Activated CD8-positive, alpha-beta T cell treated with anti-CD3 and anti-CD28 coated beads for 36 hours (primary cell): ENCODE results near the gene DDX52. TPM values are rescaled to one million over a fixed set of nuclear protein-coding genes. Genes with fewer than 3 reads are reported as not detected.
A peak's percentile ranks its signal among the peaks of the same experiment; 100 is the strongest.
"Not testable (repeated sequence)": the region's sequence is repeated elsewhere in the genome, so short reads cannot be mapped to it uniquely, and the experiment has no call there.

Experiments
- ATAC-seq: fragments of 200-7000 bp; cut with Tn5 transposase; one replicate; pipeline ENCODE4 v1.10.0; 2021; ENCODE audit warnings: mild to moderate bottlenecking, moderate library complexity
- CTCF ChIA-PET: fragments of 350-600 bp; sonication (Branson Sonifier 250); formaldehyde crosslinking; loops from one replicate; lab custom pipeline; 2021; ENCODE audit warnings: antibody characterized with exemption; lab: Charles Lee
- POLR2A ChIA-PET: fragments of 350-600 bp; sonication (Branson Sonifier 250); formaldehyde crosslinking; loops from one replicate; lab custom pipeline; 2021; ENCODE audit warnings: antibody characterized with exemption; lab: Charles Lee
- DNase-seq: peaks from one replicate; pipeline ENCODE4 v3.0.0-alpha.2; 2020
- H3K27ac Mint-ChIP-seq: one replicate; pipeline ENCODE4 v1.8.0; 2021; ENCODE audit warnings: mild to moderate bottlenecking, mixed read lengths
- H3K27me3 Mint-ChIP-seq: one replicate; pipeline ENCODE4 v1.8.0; 2021; ENCODE audit warnings: mixed read lengths
- H3K36me3 Mint-ChIP-seq: one replicate; pipeline ENCODE4 v1.8.0; 2021; ENCODE audit warnings: low read depth, mixed read lengths
- H3K4me1 Mint-ChIP-seq: one replicate; pipeline ENCODE4 v1.8.0; 2021; ENCODE audit warnings: low read depth, mixed read lengths
- H3K4me3 Mint-ChIP-seq: one replicate; pipeline ENCODE4 v1.8.0; 2021; ENCODE audit warnings: mild to moderate bottlenecking, moderate library complexity, mixed read lengths
- H3K9me3 Mint-ChIP-seq: one replicate; pipeline ENCODE4 v1.8.0; 2021; ENCODE audit warnings: mixed read lengths
- CTCF ChIP-seq: fragments of 200-600 bp; IDR thresholded peaks from one replicate; pipeline ENCODE4 v1.8.0; 2022; ENCODE audit warnings: antibody characterized with exemption, mild to moderate bottlenecking
- intact Hi-C: fragments of 100-400 bp; cut with micrococcal nuclease; formaldehyde crosslinking; loops from one replicate; pipeline ENCODE4 v1.10.0; 2022
- total RNA-seq, 2 experiments: library from RNA; stranded (reverse); gene quantifications; one replicate each; pipeline ENCODE4 v1.2.3, GENCODE V29; 2021

The DDX52 gene
- total RNA-seq, 2 experiments from 2014 or later, result 33.1 to 34.5 TPM

- H3K4me1 Mint-ChIP-seq, result peaks cover 4% of the 10 kb centered on the region
- CTCF ChIA-PET, result no interaction called here
These were observed 28.4 kb downstream of the DDX52 start for GRCh38 chr17:37614823-37615222.

GRCh38 chr17:37614391-37614790, 28.9 kb downstream of the DDX52 start:
- no peak for TF ChIP-seq CTCF
- H3K27me3 Mint-ChIP-seq, result no peaks in the 10 kb centered on the region
- ATAC-seq (no peak), DNase-seq (no peak)
- no peak overlapping the region for H3K27ac Mint-ChIP-seq
- no peak overlapping the region for H3K4me3 Mint-ChIP-seq
- intact Hi-C loops, result no loop called here
- CTCF ChIA-PET, result interaction anchor here (1.2 to 1.5 kb wide), 2 partner anchors 19 to 87 kb away, joined by 3 read pairs; no protein-coding TSS in a partner anchor
- H3K36me3 Mint-ChIP-seq, result peaks cover 22% of the 10 kb centered on the region
- peaks cover 8% of the 10 kb centered on the region for H3K4me1 Mint-ChIP-seq
- H3K9me3 Mint-ChIP-seq, result no peaks in the 10 kb centered on the region
- POLR2A ChIA-PET, result no interaction called here

More at GRCh38 chr17:37614823-37615222, 28.4 kb downstream of the DDX52 start:
- POLR2A ChIA-PET, result no interaction called here
- ATAC-seq (no peak), DNase-seq (no peak)
- Mint-ChIP-seq H3K9me3 (no peaks in the 10 kb centered on the region), H3K27ac (no peak overlapping the region), H3K27me3 (no peaks in the 10 kb centered on the region), H3K36me3 (peaks cover 22% of the 10 kb centered on the region), H3K4me3 (no peak overlapping the region)
- no peak for TF ChIP-seq CTCF
- intact Hi-C loops, result no loop called here

GRCh38 chr17:37610971-37611370, 32.3 kb downstream of the DDX52 start:
- ChIA-PET POLR2A (interaction anchor here (1.4 kb wide), 1 partner anchor 9 kb away, joined by 4 read pairs; no protein-coding TSS in a partner anchor), CTCF (interaction anchor here (1.0 to 3.7 kb wide), 5 partner anchors 11 to 181 kb away, joined by 3 to 14 read pairs (median 9); no protein-coding TSS in a partner anchor)
- TF ChIP-seq CTCF, result no peak
- no peaks in the 10 kb centered on the region for H3K27me3 Mint-ChIP-seq
- H3K27ac Mint-ChIP-seq, result peak overlapping the region; percentile 54
- H3K9me3 Mint-ChIP-seq, result no peaks in the 10 kb centered on the region
- DNase-seq (no peak), ATAC-seq (no peak)
- H3K4me1 Mint-ChIP-seq, result peaks cover 20% of the 10 kb centered on the region
- intact Hi-C loops, result no loop called here
- no peak overlapping the region for H3K4me3 Mint-ChIP-seq
- peaks cover 19% of the 10 kb centered on the region for H3K36me3 Mint-ChIP-seq

GRCh38 chr17:37610041-37610420, 33.2 kb downstream of the DDX52 start:
- H3K9me3 Mint-ChIP-seq, DNase-seq, ATAC-seq, intact Hi-C loops, H3K27me3 Mint-ChIP-seq: not testable (repeated sequence)
- Mint-ChIP-seq H3K4me1 (peaks cover 29% of the 10 kb centered on the region), H3K4me3 (peak overlapping the region; percentile 73), H3K27ac (peak overlapping the region; percentile 91), H3K36me3 (peaks cover 21% of the 10 kb centered on the region)
- POLR2A ChIA-PET, result interaction anchor here (0.8 to 1.4 kb wide), 5 partner anchors 9 to 30 kb away, joined by 3 to 7 read pairs (median 4); no protein-coding TSS in a partner anchor
- CTCF ChIA-PET, result interaction anchor here (0.8 to 3.7 kb wide), 13 partner anchors 8 to 237 kb away, joined by 3 to 14 read pairs (median 5); no protein-coding TSS in a partner anchor

GRCh38 chr17:37609170-37610040, 33.8 kb downstream of the DDX52 start, which contains the start of gene SYNRG:
Gene SYNRG (minus strand): TSS chr17:37609418. CDS start chr17:37609355, 63 bp downstream.
- peaks cover 21% of the 10 kb centered on the region for H3K36me3 Mint-ChIP-seq
- H3K4me3 Mint-ChIP-seq, result peak within 1 kb of the TSS; percentile 73
- no peaks in the 10 kb centered on the region for H3K27me3 Mint-ChIP-seq
- POLR2A ChIA-PET, result interaction anchor here (0.8 to 1.2 kb wide), 7 partner anchors 10 to 119 kb away, joined by 3 to 7 read pairs (median 3); no protein-coding TSS in a partner anchor
- peak within 1 kb of the TSS; percentile 91 for H3K27ac Mint-ChIP-seq
- no peaks in the 10 kb centered on the region for H3K9me3 Mint-ChIP-seq
- intact Hi-C loops, result no loop called here
- ATAC-seq (peak; percentile 85), DNase-seq (peak; percentile 98)
- CTCF ChIA-PET, result interaction anchor here (0.8 to 3.7 kb wide), 15 partner anchors 9 to 236 kb away, joined by 3 to 14 read pairs (median 5); no protein-coding TSS in a partner anchor
- H3K4me1 Mint-ChIP-seq, result peaks cover 36% of the 10 kb centered on the region
- TF ChIP-seq CTCF, result peak; percentile 60
